ENCODE results near the gene ZNF621. TPM values are rescaled to one million over a fixed set of nuclear protein-coding genes. Genes with fewer than 3 reads are reported as not detected.

The ZNF621 gene
- total and polyA plus RNA-seq, 4 donors, result 16.2 to 34.3 (median 25.4) TPM

- no peak overlapping the region for H3K4me3 ChIP-seq (ENCODE audit: low read depth, low read length)
- WGBS (ENCODE audit: insufficient coverage), result 94% methylated on average over 2 of the region's 5 CpGs
- H3K4me1 ChIP-seq (ENCODE audit: control insufficient read depth, insufficient read depth, low read length), result peaks cover 8% of the 10 kb centered on the region
- DNase-seq (ENCODE audit: low read depth in 4 of 6, low spot score in 6 of 6), result no peak
- no peak overlapping the region for H3K27ac ChIP-seq (ENCODE audit: low read depth, low read length)
- peaks cover 6% of the 10 kb centered on the region for H3K36me3 ChIP-seq (ENCODE audit: control insufficient read depth, insufficient read depth, low read length)
- H3K27me3 ChIP-seq (ENCODE audit: control insufficient read depth, insufficient read depth, low read length), result no peaks in the 10 kb centered on the region
- H3K9me3 ChIP-seq (ENCODE audit: control insufficient read depth, insufficient read depth, low read length), result no peaks in the 10 kb centered on the region
These were observed 19.9 kb upstream of the ZNF621 start for GRCh38 chr3:40504636-40505430.

GRCh38 chr3:40505599-40506462 lies 18.9 kb upstream of the ZNF621 start, which contains the start of gene ZNF620:
ZNF620 (plus strand) TSS chr3:40506039; CDS start chr3:40506353, 314 bp downstream.
- Histone ChIP-seq H3K27ac (ENCODE audit: low read depth, low read length) (peak within 1 kb of the TSS; percentile 82), H3K9me3 (ENCODE audit: control insufficient read depth, insufficient read depth, low read length) (no peaks in the 10 kb centered on the region), H3K4me3 (ENCODE audit: low read depth, low read length) (peak within 1 kb of the TSS; percentile 83), H3K4me1 (ENCODE audit: control insufficient read depth, insufficient read depth, low read length) (peaks cover 8% of the 10 kb centered on the region), H3K27me3 (ENCODE audit: control insufficient read depth, insufficient read depth, low read length) (no peaks in the 10 kb centered on the region), H3K36me3 (ENCODE audit: control insufficient read depth, insufficient read depth, low read length) (peaks cover 15% of the 10 kb centered on the region)
- 7% methylated on average over 35 of the region's 44 CpGs for WGBS (ENCODE audit: insufficient coverage)
- DNase-seq (ENCODE audit: low read depth in 4 of 6, low spot score in 6 of 6), result peak; percentile 74 to 99 (median 86)

- peaks cover 38% of the 10 kb centered on the region for H3K36me3 ChIP-seq (ENCODE audit: control insufficient read depth, insufficient read depth, low read length)
- no peaks in the 10 kb centered on the region for H3K9me3 ChIP-seq (ENCODE audit: control insufficient read depth, insufficient read depth, low read length)
- no peak overlapping the region for H3K4me3 ChIP-seq (ENCODE audit: low read depth, low read length)
- no peak overlapping the region for H3K27ac ChIP-seq (ENCODE audit: low read depth, low read length)
- DNase-seq (ENCODE audit: low read depth in 4 of 6, low spot score in 6 of 6), result no peak
- WGBS (ENCODE audit: insufficient coverage), result no CpG with 5 or more reads among the region's 1 CpG
- no peaks in the 10 kb centered on the region for H3K27me3 ChIP-seq (ENCODE audit: control insufficient read depth, insufficient read depth, low read length)
- peaks cover 4% of the 10 kb centered on the region for H3K4me1 ChIP-seq (ENCODE audit: control insufficient read depth, insufficient read depth, low read length)
These were observed 13.6 kb upstream of the ZNF621 start for GRCh38 chr3:40511031-40511718.

GRCh38 chr3:40516201-40516600 lies 8.6 kb upstream of the ZNF621 start:
- peaks cover 31% of the 10 kb centered on the region for H3K36me3 ChIP-seq (ENCODE audit: control insufficient read depth, insufficient read depth, low read length)
- H3K9me3 ChIP-seq (ENCODE audit: control insufficient read depth, insufficient read depth, low read length), result no peaks in the 10 kb centered on the region
- no peaks in the 10 kb centered on the region for H3K4me1 ChIP-seq (ENCODE audit: control insufficient read depth, insufficient read depth, low read length)
- H3K27ac ChIP-seq (ENCODE audit: low read depth, low read length), result no peak overlapping the region
- no peaks in the 10 kb centered on the region for H3K27me3 ChIP-seq (ENCODE audit: control insufficient read depth, insufficient read depth, low read length)
- DNase-seq (ENCODE audit: low read depth in 4 of 6, low spot score in 6 of 6), result peak in 1 of 6 donors; percentile 10
- WGBS (ENCODE audit: insufficient coverage), result 82% methylated on average over 2 of the region's 5 CpGs
- no peak overlapping the region for H3K4me3 ChIP-seq (ENCODE audit: low read depth, low read length)

GRCh38 chr3:40518067-40518466 lies 6.7 kb upstream of the ZNF621 start:
- Histone ChIP-seq H3K9me3 (ENCODE audit: control insufficient read depth, insufficient read depth, low read length) (no peaks in the 10 kb centered on the region), H3K27ac (ENCODE audit: low read depth, low read length) (no peak overlapping the region), H3K36me3 (ENCODE audit: control insufficient read depth, insufficient read depth, low read length) (peaks cover 21% of the 10 kb centered on the region), H3K4me3 (ENCODE audit: low read depth, low read length) (no peak overlapping the region), H3K27me3 (ENCODE audit: control insufficient read depth, insufficient read depth, low read length) (no peaks in the 10 kb centered on the region), H3K4me1 (ENCODE audit: control insufficient read depth, insufficient read depth, low read length) (no peaks in the 10 kb centered on the region)
- no CpG with 5 or more reads among the region's 1 CpG for WGBS (ENCODE audit: insufficient coverage)
- no peak for DNase-seq (ENCODE audit: low read depth in 4 of 6, low spot score in 6 of 6)

- Histone ChIP-seq H3K4me3 (ENCODE audit: low read depth, low read length) (no peak overlapping the region), H3K4me1 (ENCODE audit: control insufficient read depth, insufficient read depth, low read length) (no peaks in the 10 kb centered on the region), H3K27ac (ENCODE audit: low read depth, low read length) (no peak overlapping the region), H3K9me3 (ENCODE audit: control insufficient read depth, insufficient read depth, low read length) (no peaks in the 10 kb centered on the region), H3K36me3 (ENCODE audit: control insufficient read depth, insufficient read depth, low read length) (peaks cover 17% of the 10 kb centered on the region), H3K27me3 (ENCODE audit: control insufficient read depth, insufficient read depth, low read length) (no peaks in the 10 kb centered on the region)
- no CpG with 5 or more reads among the region's 1 CpG for WGBS (ENCODE audit: insufficient coverage)
- DNase-seq (ENCODE audit: low read depth in 4 of 6, low spot score in 6 of 6), result no peak
These were observed 5.9 kb upstream of the ZNF621 start for GRCh38 chr3:40518848-40519247.

GRCh38 chr3:40521254-40521653 lies 3.5 kb upstream of the ZNF621 start:
- WGBS (ENCODE audit: insufficient coverage), result no CpG with 5 or more reads among the region's 3 CpGs

GRCh38 chr3:40523781-40524180 lies 979 bp upstream of the ZNF621 start:
- DNase-seq (ENCODE audit: low read depth in 4 of 6, low spot score in 6 of 6), result peak in 3 of 6 donors; percentile 4 to 50 (median 33)
- H3K36me3 ChIP-seq (ENCODE audit: control insufficient read depth, insufficient read depth, low read length), result peaks cover 3% of the 10 kb centered on the region
- H3K27me3 ChIP-seq (ENCODE audit: control insufficient read depth, insufficient read depth, low read length), result no peaks in the 10 kb centered on the region
- no peak overlapping the region for H3K4me3 ChIP-seq (ENCODE audit: low read depth, low read length)
- H3K9me3 ChIP-seq (ENCODE audit: control insufficient read depth, insufficient read depth, low read length), result no peaks in the 10 kb centered on the region
- no peak overlapping the region for H3K27ac ChIP-seq (ENCODE audit: low read depth, low read length)
- WGBS (ENCODE audit: insufficient coverage), result 33% methylated on average over 1 of the region's 2 CpGs
- H3K4me1 ChIP-seq (ENCODE audit: control insufficient read depth, insufficient read depth, low read length), result peaks cover 14% of the 10 kb centered on the region

More at GRCh38 chr3:40521254-40521653, 3.5 kb upstream of the ZNF621 start:
- H3K4me3 ChIP-seq (ENCODE audit: low read depth, low read length), result no peak overlapping the region
- no peaks in the 10 kb centered on the region for H3K27me3 ChIP-seq (ENCODE audit: control insufficient read depth, insufficient read depth, low read length)
- H3K27ac ChIP-seq (ENCODE audit: low read depth, low read length), result no peak overlapping the region
- H3K36me3 ChIP-seq (ENCODE audit: control insufficient read depth, insufficient read depth, low read length), result peaks cover 11% of the 10 kb centered on the region
- H3K4me1 ChIP-seq (ENCODE audit: control insufficient read depth, insufficient read depth, low read length), result peaks cover 14% of the 10 kb centered on the region
- DNase-seq (ENCODE audit: low read depth in 4 of 6, low spot score in 6 of 6), result no peak
- no peaks in the 10 kb centered on the region for H3K9me3 ChIP-seq (ENCODE audit: control insufficient read depth, insufficient read depth, low read length)

GRCh38 chr3:40524222-40524567 lies 565 bp upstream of the ZNF621 start:
- H3K4me3 ChIP-seq (ENCODE audit: low read depth, low read length), result peak overlapping the region; percentile 94
- peak overlapping the region; percentile 78 for H3K27ac ChIP-seq (ENCODE audit: low read depth, low read length)
- H3K9me3 ChIP-seq (ENCODE audit: control insufficient read depth, insufficient read depth, low read length), result no peaks in the 10 kb centered on the region
- H3K4me1 ChIP-seq (ENCODE audit: control insufficient read depth, insufficient read depth, low read length), result peaks cover 18% of the 10 kb centered on the region
- peaks cover 6% of the 10 kb centered on the region for H3K36me3 ChIP-seq (ENCODE audit: control insufficient read depth, insufficient read depth, low read length)
- WGBS (ENCODE audit: insufficient coverage), result 11% methylated on average over 4 of the region's 5 CpGs
- DNase-seq (ENCODE audit: low read depth in 4 of 6, low spot score in 6 of 6), result peak in 1 of 6 donors; percentile 4
- no peaks in the 10 kb centered on the region for H3K27me3 ChIP-seq (ENCODE audit: control insufficient read depth, insufficient read depth, low read length)
